ENCODE results near the gene SPDYE17.
"Not testable (repeated sequence)": the region's sequence is repeated elsewhere in the genome, so short reads cannot be mapped to it uniquely, and the experiment has no call there.

SPDYE17 gene

GRCh38 chr7:76998764-76999450 lies 33.3 kb downstream of the SPDYE17 start:
- not testable (repeated sequence) for DNase-seq (ENCODE audit: low spot score)

DNA sequence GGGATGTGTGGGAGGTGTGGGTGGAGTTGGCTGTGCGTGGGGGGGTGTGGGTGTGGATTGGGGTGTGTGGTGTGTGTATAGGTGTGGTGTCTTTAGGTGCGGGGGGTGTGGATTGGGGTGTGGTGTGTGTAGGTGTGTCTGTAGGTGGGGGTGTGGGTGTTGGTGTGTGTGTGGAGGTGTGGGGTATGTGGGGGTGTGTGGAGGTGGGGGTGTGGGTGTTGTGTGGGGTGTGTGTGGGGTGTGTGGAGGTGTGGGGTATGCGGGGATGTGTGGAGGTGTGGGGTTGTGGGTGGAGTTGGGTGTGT lies 33.9 kb downstream of the SPDYE17 start:
- DNase-seq (ENCODE audit: low spot score): no peak

DNA sequence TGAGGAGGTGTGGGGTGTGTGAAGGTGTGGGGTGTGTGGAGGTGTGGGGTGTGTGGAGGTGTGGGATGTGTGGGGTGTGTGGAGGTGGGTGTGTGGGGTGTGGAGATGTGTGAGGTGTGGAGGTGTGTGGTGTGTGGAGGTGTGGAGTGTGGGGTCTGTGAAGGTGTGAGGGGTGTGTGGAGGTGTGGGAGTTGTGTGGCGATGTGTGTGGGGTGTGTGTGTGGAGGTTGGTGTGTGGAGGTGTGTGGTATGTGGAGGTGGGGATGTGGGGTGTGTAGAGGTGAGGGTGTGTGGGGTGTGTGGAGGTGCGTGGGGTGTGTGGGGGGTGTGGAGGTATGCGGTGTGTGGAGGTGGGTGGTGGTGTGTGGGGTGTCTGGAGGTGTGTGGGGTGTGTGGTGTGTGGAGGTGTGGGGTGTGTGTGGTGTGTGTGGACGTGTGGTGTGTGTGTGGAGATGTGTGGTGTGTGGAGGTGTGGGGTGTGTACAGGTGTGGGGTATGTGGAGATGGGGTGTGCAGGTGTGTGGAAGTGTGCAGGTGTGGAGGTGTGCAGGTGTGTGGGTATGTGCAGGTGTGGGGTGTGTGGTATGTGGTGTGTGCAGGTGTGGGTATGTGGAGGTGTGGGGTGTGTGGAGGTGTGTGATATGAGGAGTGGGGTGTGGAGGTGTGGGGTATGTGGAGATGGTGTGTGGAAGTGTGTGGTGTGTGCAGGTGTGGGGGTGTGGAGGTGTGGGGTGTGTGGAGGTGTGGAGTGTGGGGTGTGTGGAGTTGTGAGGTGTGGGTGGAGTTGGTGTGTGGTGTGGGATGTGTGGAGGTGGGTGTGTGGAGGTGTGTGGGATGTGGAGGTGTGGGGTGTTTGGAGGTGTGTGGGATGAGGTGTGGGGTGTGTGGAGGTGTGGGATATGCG lies 34.5 kb downstream of the SPDYE17 start:
- no peak for DNase-seq (ENCODE audit: low spot score)

GRCh38 chr7:76996932-76997331 lies 35.2 kb downstream of the SPDYE17 start:
- not testable (repeated sequence) for DNase-seq (ENCODE audit: low spot score)

DNA sequence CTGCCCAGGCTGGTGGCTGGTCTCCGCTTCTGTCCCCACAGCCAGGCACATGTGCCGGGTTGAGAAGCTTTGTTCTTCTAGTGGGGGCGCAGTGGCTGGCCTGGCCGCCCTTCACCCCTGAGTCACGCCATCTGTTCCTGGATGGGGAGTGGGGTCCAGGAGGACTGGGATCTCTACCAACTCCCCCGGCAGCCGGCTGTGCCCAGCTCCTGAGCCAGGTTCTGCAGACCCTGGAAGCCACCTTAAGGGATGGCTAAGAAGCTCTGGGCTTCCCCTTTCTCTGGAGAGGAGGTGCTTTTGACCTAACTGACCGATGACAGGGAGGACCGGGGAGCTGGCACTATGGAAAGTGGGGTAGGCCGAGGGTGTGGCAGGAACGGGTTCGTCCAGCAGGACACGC lies 37.9 kb downstream of the SPDYE17 start:
- DNase-seq (ENCODE audit: low spot score): not testable (repeated sequence)

GRCh38 chr7:76993831-76994230 lies 38.3 kb downstream of the SPDYE17 start:
- not testable (repeated sequence) for DNase-seq (ENCODE audit: low spot score)

- not testable (repeated sequence) for DNase-seq (ENCODE audit: low spot score)
Observed at GRCh38 chr7:76992871-76993270, 39.3 kb downstream of the SPDYE17 start.

GRCh38 chr7:76992204-76992603 lies 40.0 kb downstream of the SPDYE17 start:
- not testable (repeated sequence) for DNase-seq (ENCODE audit: low spot score)

DNA sequence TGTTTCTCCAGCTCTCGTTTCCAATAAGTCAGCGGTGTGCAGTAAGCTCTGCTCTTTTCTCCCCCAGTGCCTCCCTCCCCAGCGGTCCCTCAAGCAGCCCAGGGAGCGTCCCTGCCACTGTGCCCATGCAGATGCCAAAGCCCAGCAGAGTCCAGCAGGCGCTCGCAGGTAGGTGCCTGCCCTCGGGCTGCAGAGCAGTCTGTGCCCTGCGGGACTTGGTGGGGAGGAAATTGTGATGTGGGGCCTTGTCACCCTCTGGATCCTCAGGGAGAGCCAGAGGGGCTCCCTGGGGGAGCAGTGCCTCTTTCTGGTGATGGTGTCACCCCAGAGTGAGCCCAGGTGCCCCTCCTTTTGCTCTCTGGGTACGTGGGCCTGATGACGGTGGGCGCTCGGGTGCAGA lies 42.0 kb downstream of the SPDYE17 start:
- not testable (repeated sequence) for DNase-seq (ENCODE audit: low spot score)

DNA sequence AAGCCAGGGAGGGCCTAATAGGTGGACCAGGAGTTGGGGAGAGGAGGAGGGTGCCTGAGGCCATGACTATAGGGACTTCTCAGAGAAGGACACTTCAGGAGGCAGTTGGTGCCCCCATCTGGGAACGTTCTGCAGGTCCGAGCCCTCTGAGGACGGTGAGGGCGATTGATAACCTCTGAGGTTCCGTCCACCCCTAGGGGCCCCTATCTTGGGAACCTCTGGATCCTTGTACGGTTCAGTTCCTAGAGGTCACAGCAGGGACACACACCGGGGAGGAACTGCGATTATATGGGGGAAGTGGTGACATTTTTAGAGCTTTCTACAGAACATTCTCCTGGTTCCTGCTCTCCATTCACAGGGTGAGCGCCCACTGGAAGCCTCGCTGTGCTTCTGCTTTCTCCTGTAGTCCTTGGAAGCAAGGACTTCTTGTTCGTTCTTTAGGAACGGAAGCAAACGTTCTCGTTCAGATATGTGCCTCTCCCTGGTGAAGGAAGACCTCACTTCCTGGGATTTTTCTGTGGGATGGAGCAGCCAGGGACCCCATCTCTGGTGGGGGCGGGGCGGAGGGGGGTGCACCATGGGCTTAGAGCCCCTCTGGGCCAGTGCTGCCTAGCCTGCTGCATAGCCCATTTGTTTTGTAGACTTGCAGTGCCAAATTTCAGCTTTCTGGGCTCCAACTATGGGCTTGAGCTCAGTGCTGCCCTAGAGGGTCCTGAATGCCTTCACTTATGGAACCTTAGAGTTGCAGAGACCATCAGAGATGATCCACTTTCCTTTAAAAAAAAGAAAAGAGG lies 46.0 kb downstream of the SPDYE17 start:
- not testable (repeated sequence) for DNase-seq (ENCODE audit: low spot score)

DNA sequence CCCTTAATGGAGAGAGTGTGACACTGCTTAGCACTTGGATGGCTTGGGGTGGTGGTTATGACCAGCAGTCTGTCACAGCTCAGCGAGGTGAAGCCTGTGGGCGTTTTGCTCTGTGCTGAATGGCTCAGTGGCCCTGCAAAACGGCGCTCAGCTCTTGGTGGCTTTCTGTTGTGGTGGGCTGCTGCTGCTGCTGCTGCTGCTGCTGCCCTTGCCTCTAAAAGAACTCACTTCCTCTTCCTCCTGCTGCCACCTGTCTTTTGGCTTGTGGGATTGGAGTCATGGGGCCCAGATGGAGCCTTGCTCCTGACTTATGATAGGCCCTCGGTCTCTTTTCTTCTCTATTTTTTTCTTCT lies 47.4 kb downstream of the SPDYE17 start:
- DNase-seq (ENCODE audit: low spot score): not testable (repeated sequence)

GRCh38 chr7:76983937-76984783 lies 48.0 kb downstream of the SPDYE17 start:
- DNase-seq (ENCODE audit: low spot score): not testable (repeated sequence)

DNA sequence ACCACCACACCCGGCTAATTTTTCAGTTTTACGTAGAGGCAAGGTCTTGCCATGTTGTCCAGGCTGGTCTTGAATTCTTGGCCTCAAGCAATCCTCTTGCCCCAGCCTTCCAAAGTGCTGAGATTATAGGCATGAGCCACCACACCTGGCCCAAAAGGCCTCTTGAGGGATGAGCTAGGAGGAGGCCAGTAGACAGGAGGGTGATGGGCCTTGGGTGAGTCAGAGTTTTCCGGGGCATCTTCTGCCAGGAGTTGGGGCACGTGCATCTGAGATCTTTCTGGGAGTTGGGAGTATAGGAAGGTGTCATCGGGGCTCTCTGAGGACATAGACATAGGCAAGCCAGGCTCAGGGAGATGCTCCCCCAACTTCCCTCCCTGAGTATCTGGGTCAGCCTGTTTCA lies 48.8 kb downstream of the SPDYE17 start:
- DNase-seq (ENCODE audit: low spot score): not testable (repeated sequence)

GRCh38 chr7:76982501-76982900 lies 49.7 kb downstream of the SPDYE17 start:
- DNase-seq (ENCODE audit: low spot score): not testable (repeated sequence)

DNA sequence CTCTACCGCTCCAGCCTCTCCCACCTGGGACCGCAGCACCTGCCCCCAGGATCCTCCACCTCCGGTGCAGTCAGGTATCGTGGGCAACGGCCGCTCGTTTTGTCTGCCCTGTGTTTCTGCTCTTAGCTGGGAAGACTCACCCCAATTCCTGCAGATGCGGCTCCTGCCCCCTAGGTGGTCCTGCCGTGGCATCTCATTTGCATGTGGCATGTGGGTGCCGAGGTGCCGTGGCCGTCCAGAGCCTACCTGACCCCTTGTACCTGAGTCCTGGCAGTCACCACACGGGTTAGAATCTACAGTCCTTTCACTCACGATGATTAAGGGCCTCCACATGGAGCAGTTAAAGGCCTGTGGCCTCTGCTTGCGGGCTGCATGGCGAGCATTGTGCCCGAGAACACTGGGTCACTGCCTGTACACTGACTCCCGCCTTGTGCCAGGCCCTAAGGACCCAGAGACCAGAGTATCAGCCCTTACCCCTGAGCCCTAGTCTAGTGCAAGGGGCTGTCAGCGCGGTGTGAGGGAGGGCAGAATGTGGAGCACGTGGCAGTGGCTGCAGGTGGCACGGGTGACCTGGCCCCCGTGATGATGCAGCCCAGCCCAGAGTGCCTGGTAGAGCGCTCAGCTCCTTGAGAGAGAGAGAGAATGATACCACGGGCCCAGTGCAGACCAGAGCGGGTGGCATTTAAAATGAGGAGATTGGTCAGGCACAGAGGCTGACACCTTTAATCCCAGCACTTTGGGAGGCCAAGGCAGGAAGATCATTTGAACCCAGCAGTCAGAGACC lies 50.8 kb downstream of the SPDYE17 start:
- not testable (repeated sequence) for DNase-seq (ENCODE audit: low spot score)

- not testable (repeated sequence) for DNase-seq (ENCODE audit: low spot score)
Observed at GRCh38 chr7:76980576-76980975, 51.6 kb downstream of the SPDYE17 start.

- not testable (repeated sequence) for DNase-seq (ENCODE audit: low spot score)
Observed at GRCh38 chr7:76977761-76978367, 54.3 kb downstream of the SPDYE17 start.

GRCh38 chr7:76974793-76975579 lies 57.2 kb downstream of the SPDYE17 start:
- not testable (repeated sequence) for DNase-seq (ENCODE audit: low spot score)

- not testable (repeated sequence) for DNase-seq (ENCODE audit: low spot score)
Observed at GRCh38 chr7:76974336-76974735, 57.8 kb downstream of the SPDYE17 start.

All from kidney tubule cell (primary cell).